PC-9 (cell line): ENCODE data around the gene FAM25G.
"Not testable (repeated sequence)": the region's sequence is repeated elsewhere in the genome, so short reads cannot be mapped to it uniquely, and the experiment has no call there.

Experiments
- CTCF ChIP-seq: fragments of 200-600 bp; sonication (generic); conservative IDR thresholded peaks from 2 replicates; pipeline ENCODE4 v1.6.1; 2017; ENCODE audit warnings: mixed run types, antibody characterized with exemption, mild to moderate bottlenecking, moderate library complexity
- EZH2 ChIP-seq: fragments of 200-600 bp; sonication (generic); IDR thresholded peaks from 2 replicates; pipeline ENCODE4 v1.8.0; 2017; ENCODE audit warnings: antibody characterized with exemption, low read depth

DNA sequence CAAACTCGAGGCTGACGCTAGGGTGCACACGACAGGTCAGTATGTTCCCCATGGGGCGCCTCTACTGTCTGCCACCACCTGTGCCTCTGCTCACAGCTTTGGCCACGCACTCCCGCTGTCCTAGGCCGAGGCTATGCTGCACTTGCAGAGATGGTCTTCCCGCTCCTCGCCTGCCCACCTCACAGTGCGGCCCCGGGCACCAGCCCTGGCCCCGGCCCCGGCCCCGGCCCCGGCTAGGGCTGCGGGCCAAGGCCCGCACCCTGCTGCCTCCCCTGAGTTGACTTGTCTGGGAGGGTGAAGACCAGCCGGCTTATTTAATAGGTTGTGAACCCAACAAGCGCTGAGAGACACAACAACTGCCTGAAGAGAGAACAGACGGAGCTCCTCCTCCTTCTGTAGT is 32.0 kb upstream of the FAM25G start, which contains the start of gene AGAP9:
- not testable (repeated sequence) for TF ChIP-seq CTCF, EZH2
